GM21423 (cell line): ENCODE results near the gene FOXO3B.
"Not testable (repeated sequence)": the region's sequence is repeated elsewhere in the genome, so short reads cannot be mapped to it uniquely, and the experiment has no call there.

Source experiments
- ATAC-seq: cut with Tn5 transposase; IDR thresholded peaks from one replicate; pipeline ENCODE4 v1.9.1; 2021; ENCODE audit warnings: mild to moderate bottlenecking, moderate library complexity; ENCODE audit not compliant: unreplicated experiment

Gene FOXO3B

GRCh38 chr17:18661924-18662624 is 20.0 kb downstream of the FOXO3B start:
- not testable (repeated sequence) for ATAC-seq

DNA sequence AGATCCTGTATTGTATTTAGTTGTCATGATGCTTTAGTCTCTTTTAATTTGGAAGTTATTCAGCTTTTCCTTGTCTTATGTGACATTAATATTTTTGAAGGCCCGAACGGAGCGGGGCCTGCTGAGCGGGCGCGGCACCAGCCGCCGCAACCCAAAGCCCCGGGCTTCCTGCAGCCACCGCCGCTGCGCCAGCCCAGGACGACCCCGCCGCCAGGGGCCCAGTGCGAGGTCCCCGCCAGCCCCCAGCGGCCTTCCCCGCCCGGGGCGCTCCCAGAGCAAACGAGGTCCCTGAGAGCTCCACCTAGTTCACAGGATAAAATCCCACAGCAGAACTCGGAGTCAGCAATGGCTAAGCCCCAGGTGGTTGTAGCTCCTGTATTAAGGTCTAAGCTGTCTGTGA is 32.0 kb downstream of the FOXO3B start:
- not testable (repeated sequence) for ATAC-seq

GRCh38 chr17:18644291-18644690 is 37.8 kb downstream of the FOXO3B start, which contains the start of gene TBC1D28:
Gene TBC1D28 (minus strand): TSS chr17:18644391. CDS start chr17:18641352, 3,039 bp downstream.
- ATAC-seq = not testable (repeated sequence)

DNA sequence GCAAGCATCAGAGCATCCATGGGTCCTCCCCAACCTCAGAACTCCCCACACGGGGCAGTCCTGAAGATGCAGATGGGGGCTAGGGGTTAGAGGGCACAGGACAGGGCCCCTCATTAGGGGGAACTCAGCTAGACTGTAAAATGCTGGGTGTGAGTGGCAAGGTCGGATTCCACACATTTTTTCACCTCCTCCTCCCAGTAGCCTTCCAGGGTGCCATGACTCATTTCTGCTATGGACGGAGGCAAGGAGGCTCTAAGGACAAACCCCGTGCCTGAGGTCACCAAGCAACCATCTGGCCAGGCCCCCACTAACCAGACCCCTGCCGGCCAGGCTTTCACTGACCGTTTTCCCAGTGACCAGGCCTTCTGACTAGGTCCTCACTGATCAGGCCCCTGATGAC is 39.0 kb downstream of the FOXO3B start:
- not testable (repeated sequence) for ATAC-seq

DNA sequence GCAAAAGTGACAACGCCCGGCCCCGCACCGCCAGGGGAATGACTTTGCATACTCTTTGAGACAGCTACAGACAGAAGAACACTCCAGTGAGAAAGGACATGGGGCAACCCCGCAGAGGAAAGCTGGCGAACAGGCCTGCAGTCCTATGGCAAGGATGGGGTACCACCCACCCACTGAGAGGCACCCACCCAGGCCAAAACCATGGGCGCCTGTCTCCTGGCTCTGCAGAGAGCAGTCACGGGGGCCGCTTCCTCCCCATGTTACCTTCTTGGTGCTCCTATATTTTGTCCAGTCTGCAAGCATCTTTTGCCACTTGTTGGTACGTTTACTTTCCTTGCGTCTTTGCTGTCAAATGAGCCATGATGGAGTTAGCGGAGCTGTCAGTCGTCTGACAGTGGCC is 43.8 kb downstream of the FOXO3B start:
- ATAC-seq = not testable (repeated sequence)

DNA sequence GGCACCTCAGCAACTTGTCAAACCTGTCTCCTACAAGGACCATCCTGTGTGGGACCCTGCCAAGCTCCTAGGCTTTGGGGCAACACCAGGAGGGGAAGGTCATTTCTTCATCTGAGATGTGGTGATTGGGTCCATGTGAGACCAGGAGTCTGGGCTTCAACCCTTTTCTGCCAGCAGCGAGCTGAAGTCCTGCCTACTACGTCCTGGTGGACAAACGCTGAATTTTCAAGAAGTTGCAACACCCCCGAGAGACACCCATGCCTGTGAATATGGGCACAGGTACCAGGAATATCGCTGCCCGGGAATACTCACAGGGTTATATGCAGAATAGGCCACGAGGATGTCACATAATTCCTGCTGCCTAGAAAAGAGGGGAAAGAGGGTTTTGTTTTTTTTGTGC is 45.9 kb downstream of the FOXO3B start:
- not testable (repeated sequence) for ATAC-seq

DNA sequence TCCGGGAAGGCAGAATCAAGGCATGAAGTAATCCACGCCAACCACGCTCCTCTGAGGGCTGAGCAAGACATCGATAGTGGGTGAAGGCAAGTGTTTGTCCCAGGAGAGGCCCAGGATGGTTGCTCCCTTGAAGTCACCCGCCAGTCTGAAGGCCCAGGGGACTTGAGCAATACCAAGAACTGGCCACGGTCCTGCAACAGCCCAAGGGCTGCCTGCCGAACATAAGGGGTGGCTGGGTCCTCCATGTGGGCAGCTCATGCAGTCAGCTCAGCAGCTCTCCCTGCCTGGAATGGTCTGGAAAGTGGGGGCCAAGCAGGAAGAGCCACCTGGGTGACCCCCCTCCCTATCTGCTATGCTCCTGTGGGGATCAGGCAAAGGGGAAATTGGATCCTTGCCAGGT is 46.3 kb downstream of the FOXO3B start:
- ATAC-seq = not testable (repeated sequence)

GRCh38 chr17:18634550-18635263 is 47.4 kb downstream of the FOXO3B start:
- not testable (repeated sequence) for ATAC-seq
